COLO668 (cell line): Measurements from ENCODE around the gene DVL3.
A peak's percentile ranks its signal among the peaks of the same experiment; 100 is the strongest.

Source experiments
- DNase-seq: peaks from one replicate; lab custom pipeline; 2025; ENCODE audit not compliant: unreplicated experiment; lab: John Stamatoyannopoulos, UW

Gene DVL3

GRCh38 chr3:184176377-184177330, 21.5 kb downstream of the DVL3 start:
- DNase-seq, result peak; percentile 16

DNA sequence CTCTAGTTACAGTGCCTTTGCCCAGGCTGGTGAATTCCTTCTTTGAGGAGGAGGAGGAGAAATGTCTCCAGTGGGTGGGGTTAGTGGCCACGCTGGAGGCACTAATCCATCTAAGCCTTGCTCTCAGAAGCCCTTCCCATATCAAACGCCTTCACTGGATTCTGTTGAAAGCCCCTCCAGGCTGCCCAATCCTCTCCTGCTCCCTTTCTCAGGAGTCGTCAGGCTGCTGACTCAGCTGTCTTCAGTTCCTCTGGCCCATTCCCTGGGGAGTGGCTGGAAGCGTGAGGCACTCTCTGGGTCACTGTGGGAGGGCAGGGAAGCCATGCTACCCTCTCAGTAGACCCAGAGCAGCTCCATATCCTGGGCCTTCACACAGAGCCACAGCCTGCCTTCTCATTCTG, 22.2 kb downstream of the DVL3 start:
- no peak for DNase-seq

DNA sequence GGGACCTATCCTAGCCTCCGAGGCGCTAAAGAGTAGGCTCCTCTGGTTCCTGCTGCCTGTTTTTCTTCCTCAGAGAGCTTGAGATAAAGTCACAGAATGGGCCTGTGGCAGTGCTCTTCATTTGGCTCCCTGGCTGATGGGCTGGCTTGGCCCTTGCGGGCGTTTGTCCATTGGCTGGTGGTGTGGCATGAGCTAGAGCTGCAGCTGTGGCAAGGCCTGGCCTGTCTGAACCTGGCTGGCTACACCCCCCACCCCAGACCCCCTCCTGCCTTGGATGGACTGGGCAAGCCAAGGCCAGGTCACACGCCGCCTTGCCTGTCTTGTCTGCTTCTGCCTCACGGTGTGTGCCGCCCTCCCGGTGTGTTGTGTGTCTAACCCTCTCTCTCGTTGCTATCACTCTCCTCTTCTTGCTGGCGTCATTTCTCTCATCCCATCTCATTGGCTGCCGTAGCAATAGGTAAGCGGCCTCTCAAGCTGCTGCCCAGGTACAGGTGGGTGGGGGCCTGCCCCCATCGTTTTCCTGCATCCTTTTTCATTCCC, 22.7 kb downstream of the DVL3 start:
- no peak for DNase-seq

DNA sequence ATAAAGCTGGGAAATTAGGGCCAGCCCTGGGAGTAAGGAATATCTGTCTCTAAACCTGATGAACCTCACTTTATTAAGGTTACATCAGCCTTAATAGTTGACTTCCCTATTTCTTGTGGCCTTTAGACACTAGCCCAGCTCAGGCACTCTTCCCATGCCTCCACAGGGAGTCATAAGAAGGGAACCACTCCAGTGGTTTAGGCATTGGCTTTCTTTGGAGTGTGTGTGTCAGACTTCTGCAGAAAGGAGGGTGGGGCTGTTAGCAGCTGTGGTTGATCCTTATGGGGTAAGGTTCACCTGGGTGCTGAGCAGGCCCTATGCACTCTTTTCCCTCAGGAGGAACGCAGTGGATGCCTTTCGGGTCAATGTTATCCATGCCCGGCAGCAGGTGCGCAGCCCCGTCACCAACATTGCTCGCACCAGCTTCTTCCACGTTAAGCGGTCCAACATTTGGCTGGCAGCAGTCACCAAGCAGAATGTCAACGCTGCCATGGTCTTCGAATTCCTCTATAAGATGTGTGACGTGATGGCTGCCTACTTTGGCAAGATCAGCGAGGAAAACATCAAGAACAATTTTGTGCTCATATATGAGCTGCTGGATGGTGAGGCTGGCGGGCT, 23.5 kb downstream of the DVL3 start:
- DNase-seq, result no peak

DNA sequence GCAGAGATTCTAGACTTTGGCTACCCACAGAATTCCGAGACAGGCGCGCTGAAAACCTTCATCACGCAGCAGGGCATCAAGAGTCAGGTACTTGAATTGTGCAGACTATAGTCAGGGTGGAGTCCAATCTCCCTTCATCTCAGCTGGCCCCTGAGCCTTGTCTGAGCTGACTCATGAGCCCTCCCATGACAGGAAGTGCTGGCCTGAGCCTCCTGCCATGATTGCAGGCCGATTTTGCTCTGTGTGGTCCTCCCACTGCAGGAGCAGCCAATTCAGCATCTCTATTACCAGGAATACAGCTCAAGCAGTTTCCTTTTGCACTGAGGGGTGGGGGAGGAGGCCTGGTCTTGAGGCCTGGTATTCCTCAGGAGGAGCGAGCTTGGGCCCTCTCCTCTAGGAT, 25.0 kb downstream of the DVL3 start:
- DNase-seq, result no peak

GRCh38 chr3:184181596-184181995, 26.4 kb downstream of the DVL3 start:
- DNase-seq, result no peak

GRCh38 chr3:184183679-184184078, 28.5 kb downstream of the DVL3 start:
- no peak for DNase-seq

- DNase-seq, result no peak
Measured at GRCh38 chr3:184184546-184185230, 29.5 kb downstream of the DVL3 start.

DNA sequence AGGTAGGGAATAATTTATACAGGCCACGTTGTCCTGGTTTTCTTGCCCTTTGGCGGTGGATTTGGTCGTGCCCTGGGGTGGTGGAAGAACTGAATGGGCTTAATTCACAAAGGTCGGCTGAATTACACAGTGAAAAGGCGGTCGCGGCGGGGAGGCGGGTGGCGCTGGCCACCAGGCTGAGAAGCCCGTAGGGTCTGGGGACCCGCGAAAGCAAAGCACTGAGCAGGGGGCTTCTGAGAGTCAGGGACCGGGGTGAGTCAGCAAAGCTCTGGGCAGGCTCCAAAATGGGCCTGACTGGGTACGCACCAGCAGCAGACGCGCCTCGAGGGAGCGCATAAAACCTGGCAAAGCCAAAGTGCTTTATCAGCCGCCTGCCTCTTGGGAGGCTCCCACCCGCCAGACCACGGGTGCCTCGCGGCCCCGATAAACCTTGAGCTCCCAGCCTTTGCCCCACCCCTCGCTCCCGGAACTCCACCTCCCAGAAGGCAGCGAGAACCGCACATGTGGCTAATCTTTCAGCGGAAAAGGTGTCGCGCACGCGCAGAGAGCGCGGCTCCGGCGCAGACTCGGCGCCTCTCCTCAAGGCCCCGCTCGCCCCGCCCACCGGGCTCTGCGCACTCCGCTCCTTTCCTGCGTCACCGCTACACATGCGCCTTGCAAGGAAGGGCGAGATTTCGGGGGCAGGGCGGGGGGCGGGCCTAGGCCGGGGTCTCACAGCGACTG, 30.4 kb downstream of the DVL3 start:
- peak; percentile 97 for DNase-seq

GRCh38 chr3:184186184-184186901, 31.2 kb downstream of the DVL3 start, which contains the start of gene ABCF3:
Gene ABCF3, plus strand, starts transcription at chr3:184186199. Its CDS starts 9 bp downstream, at chr3:184186208.
- DNase-seq, result no peak

DNA sequence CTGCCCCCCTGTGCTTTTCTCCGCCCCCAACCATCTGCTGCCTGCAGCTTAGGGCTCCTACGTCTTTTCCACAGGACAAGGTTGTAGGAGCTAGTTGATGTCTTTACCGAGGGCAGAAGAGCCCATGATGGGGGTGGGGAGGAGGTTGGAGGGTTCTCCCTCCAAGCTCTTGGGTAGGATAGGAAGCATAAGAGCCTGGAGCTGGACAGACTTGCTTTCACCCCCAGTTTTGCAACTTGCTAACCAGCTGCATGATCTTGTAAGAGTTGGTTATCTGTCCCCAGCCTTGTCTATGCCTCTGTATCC, 31.7 kb downstream of the DVL3 start:
- DNase-seq, result no peak

DNA sequence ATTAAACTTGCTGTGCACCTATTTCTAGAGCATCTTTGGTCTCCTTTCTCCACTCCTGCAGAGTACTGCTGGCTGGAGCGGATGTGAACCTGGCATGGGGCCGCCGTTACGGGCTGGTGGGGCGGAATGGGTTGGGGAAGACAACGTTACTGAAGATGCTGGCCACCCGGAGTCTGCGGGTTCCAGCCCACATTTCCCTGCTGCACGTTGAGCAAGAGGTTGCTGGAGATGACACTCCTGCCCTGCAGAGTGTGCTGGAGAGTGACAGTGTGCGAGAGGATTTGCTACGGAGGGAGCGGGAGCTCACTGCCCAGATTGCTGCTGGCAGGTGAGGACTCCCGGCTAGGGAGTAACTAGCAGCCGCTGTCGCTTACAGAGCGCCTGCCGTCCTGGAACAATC, 32.9 kb downstream of the DVL3 start:
- DNase-seq, result no peak

- DNase-seq, result no peak
Measured at GRCh38 chr3:184189421-184189820, 34.2 kb downstream of the DVL3 start.

DNA sequence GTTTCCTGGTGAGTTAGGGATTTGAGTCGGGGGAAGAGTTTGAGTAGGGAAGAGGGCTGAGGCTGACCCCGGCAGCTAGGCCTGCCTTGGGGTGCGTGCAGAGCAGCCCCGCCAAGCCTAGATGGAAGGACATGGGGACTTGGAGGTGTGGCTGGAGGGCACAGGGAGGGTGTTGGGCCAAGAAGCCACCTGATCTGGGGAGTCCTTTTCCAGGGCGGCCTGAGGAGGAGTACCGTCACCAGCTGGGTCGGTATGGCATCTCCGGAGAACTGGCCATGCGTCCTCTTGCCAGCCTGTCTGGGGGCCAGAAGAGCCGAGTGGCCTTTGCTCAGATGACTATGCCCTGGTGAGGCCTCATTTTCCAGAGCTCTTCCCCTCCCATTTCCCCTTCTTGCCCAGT, 37.7 kb downstream of the DVL3 start:
- no peak for DNase-seq

- DNase-seq, result no peak
Measured at GRCh38 chr3:184193991-184194539, 38.9 kb downstream of the DVL3 start.

DNA sequence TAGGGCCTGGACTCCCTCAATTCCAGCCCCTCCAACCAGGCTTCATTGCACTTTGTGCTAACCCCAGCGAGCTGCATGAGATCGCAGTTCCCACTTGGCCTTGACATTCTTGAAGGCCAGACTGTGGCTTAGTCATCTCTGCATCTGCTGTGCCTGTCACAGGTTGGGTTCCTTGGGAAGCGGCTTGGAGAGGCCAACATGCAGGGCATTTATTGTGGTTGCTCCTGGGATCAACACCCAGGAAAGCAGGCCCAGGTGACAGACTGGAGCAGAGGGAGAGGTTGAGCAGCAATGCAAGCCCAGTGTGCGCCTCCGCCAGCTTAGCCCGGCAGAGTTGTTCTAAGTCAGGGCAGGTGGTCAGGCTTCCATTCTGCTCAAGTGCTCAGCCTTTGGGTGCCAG, 41.4 kb downstream of the DVL3 start:
- DNase-seq, result peak; percentile 14

GRCh38 chr3:184198509-184198908, 43.3 kb downstream of the DVL3 start:
- no peak for DNase-seq

GRCh38 chr3:184200825-184201224, 45.6 kb downstream of the DVL3 start:
- DNase-seq, result no peak

DNA sequence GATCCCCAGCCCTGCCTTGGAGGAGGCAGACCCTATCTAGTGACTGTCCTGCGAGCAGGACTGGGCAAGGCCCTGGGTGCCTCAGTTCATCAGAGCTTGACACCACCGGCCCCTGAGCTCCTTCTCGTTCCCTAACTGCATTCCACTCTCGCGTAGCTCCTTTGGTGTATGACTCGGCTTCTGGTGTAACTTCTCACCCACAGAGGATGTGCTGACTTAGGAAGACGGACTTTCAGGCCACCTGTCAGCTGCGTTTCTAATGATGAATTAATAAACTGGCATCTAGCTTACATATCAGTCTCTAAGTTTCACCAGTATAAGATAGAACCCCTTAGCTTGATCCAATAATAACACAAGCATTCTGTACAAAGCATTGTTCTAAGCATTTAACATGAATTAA, 48.3 kb downstream of the DVL3 start:
- no peak for DNase-seq
